Ascending aorta (tissue), 2 donors: ENCODE measurements around the gene FOXK2. TPM values are rescaled to one million over a fixed set of nuclear protein-coding genes. Genes with fewer than 3 reads are reported as not detected.

Experiments
- DNase-seq, 2 donors: peaks; one replicate each; pipeline ENCODE4 v3.0.0-alpha.2; 2019; ENCODE audit warnings: low spot score in 2 of 2
- H3K27ac ChIP-seq, 2 donors: fragments of 200-600 bp; sonication (generic); one replicate each; pipeline ENCODE4 v1.5.1; 2016 to 2017; ENCODE audit warnings: mild to moderate bottlenecking in 1 of 2
- H3K27me3 ChIP-seq: fragments of 200-600 bp; sonication (generic); one replicate; pipeline ENCODE4 v1.5.1; 2017
- H3K36me3 ChIP-seq, 2 donors: fragments of 200-600 bp; sonication (generic); one replicate each; pipeline ENCODE4 v1.5.1; 2016
- H3K4me1 ChIP-seq, 2 donors: fragments of 200-600 bp; sonication (generic); one replicate each; pipeline ENCODE4 v1.5.1; 2016 to 2017; ENCODE audit warnings: mild to moderate bottlenecking in 1 of 2
- H3K4me3 ChIP-seq, 2 donors: fragments of 200-600 bp; sonication (generic); one replicate each; pipeline ENCODE4 v1.5.1; 2016 to 2017; ENCODE audit warnings: mild to moderate bottlenecking in 1 of 2
- H3K9me3 ChIP-seq, 2 donors: fragments of 200-600 bp; sonication (generic); one replicate each; pipeline ENCODE4 v1.5.1; 2016
- intact Hi-C: fragments of 100-400 bp; cut with DNase I; formaldehyde crosslinking; loops from one replicate; pipeline ENCODE4 v1.15.1; 2023
- total RNA-seq: library from RNA; depleted of rRNA; stranded (reverse); fragments of >200 nt; gene quantifications from one replicate; pipeline ENCODE4 v1.1.0, GENCODE V29; 2016
- TF ChIP-seq, protein P1 (sequence below), 3 experiments: fragments of 200-600 bp in 2 of 3; fragments of 450-650 bp in 1 of 3; sonication (generic) in 2 of 3; IDR thresholded peaks; one replicate each; pipeline ENCODE4 v1.5.1; 2016 to 2019; ENCODE audit warnings: antibody characterized with exemption in 3 of 3, mild to moderate bottlenecking in 1 of 3, moderate library complexity in 1 of 3

The FOXK2 gene
- total RNA-seq, 1 donor from 2014 or later, result 131 TPM

DNA sequence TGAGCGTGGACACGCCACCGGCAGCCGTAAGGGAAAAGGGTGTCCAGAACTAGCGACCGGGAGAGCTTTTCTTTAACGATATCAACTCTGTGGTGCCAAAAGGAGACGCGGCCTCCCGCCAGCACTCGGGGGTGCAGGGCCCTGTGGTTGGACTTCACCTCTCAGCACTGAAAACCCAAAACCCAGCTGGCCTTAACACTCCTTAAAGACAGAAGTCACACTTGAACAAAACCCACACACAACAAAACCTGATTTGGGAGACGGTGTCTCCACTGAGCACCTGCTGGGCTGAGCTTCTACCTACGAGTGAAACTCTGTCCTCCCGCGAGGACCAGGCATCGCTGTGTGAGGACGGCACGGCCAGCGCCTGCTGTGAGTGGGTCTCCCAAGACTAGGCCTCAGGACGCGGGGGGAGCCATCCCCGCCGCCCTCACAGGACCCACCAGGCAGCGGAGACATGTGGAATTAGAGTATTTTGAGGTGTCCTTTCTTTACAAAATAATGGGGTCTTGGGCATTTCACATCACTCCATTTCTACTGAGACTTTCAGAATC, 82.0 kb downstream of the FOXK2 start:
- DNase-seq, result no peak
- no peaks in the 10 kb centered on the region for H3K27me3 ChIP-seq
- no peak overlapping the region for H3K4me3 ChIP-seq
- TF ChIP-seq, protein P1, sequence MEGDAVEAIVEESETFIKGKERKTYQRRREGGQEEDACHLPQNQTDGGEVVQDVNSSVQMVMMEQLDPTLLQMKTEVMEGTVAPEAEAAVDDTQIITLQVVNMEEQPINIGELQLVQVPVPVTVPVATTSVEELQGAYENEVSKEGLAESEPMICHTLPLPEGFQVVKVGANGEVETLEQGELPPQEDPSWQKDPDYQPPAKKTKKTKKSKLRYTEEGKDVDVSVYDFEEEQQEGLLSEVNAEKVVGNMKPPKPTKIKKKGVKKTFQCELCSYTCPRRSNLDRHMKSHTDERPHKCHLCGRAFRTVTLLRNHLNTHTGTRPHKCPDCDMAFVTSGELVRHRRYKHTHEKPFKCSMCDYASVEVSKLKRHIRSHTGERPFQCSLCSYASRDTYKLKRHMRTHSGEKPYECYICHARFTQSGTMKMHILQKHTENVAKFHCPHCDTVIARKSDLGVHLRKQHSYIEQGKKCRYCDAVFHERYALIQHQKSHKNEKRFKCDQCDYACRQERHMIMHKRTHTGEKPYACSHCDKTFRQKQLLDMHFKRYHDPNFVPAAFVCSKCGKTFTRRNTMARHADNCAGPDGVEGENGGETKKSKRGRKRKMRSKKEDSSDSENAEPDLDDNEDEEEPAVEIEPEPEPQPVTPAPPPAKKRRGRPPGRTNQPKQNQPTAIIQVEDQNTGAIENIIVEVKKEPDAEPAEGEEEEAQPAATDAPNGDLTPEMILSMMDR (IDR thresholded peaks at IDR 0.05), result no peak
- no peaks in the 10 kb centered on the region for H3K9me3 ChIP-seq
- peaks cover 47 to 81% of the 10 kb centered on the region in 2 donors for H3K36me3 ChIP-seq
- no peaks in the 10 kb centered on the region for H3K4me1 ChIP-seq
- intact Hi-C loops, result no loop called here
- no peak overlapping the region for H3K27ac ChIP-seq

- TF ChIP-seq, protein P1 (IDR thresholded peaks at IDR 0.05), result no peak
- no peak for DNase-seq
- H3K36me3 ChIP-seq, result peaks cover 39 to 75% of the 10 kb centered on the region in 2 donors
These were observed 83.0 kb downstream of the FOXK2 start for GRCh38 chr17:82602487-82602886.

GRCh38 chr17:82602986-82603710, 83.6 kb downstream of the FOXK2 start:
- DNase-seq, result no peak
- intact Hi-C loops, result no loop called here
- H3K27me3 ChIP-seq, result no peaks in the 10 kb centered on the region
- no peaks in the 10 kb centered on the region for H3K4me1 ChIP-seq
- H3K36me3 ChIP-seq, result peaks cover 39 to 77% of the 10 kb centered on the region in 2 donors
- no peak overlapping the region for H3K27ac ChIP-seq
- H3K9me3 ChIP-seq, result no peaks in the 10 kb centered on the region
- TF ChIP-seq, protein P1 (IDR thresholded peaks at IDR 0.05), result no peak
- no peak overlapping the region for H3K4me3 ChIP-seq

More at GRCh38 chr17:82602487-82602886, 83.0 kb downstream of the FOXK2 start:
- Histone ChIP-seq H3K9me3 (no peaks in the 10 kb centered on the region), H3K27ac (no peak overlapping the region), H3K4me3 (no peak overlapping the region), H3K4me1 (no peaks in the 10 kb centered on the region), H3K27me3 (no peaks in the 10 kb centered on the region)
- intact Hi-C loops, result no loop called here

GRCh38 chr17:82603981-82604448, 84.5 kb downstream of the FOXK2 start:
- Histone ChIP-seq H3K4me1 (no peaks in the 10 kb centered on the region), H3K9me3 (no peaks in the 10 kb centered on the region), H3K4me3 (no peak overlapping the region), H3K27ac (no peak overlapping the region), H3K27me3 (no peaks in the 10 kb centered on the region), H3K36me3 (peaks cover 43 to 83% of the 10 kb centered on the region in 2 donors)
- intact Hi-C loops, result no loop called here
- DNase-seq, result peak; percentile 66 to 78
- TF ChIP-seq, protein P1 (IDR thresholded peaks at IDR 0.05), result no peak

DNA sequence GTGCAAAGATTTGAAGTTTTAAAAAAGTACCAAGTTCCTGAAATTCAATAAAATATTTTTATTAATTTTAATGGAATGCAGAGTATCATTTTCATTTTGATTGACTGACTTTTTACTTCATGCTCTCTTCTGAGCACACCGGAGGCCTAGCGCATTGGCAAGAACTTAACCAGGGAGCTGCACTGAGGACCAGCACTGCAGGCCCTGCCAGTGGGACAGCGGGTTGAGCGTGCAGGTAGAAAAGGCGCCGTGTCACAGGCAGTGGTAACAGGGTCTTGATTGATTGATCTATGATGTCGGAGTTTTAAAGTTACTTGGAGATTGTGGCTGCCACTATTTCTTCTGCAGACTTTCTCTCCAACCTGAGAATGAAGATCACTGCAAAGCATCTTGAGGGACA, 85.0 kb downstream of the FOXK2 start:
- intact Hi-C loops, result no loop called here
- H3K36me3 ChIP-seq, result peaks cover 43 to 85% of the 10 kb centered on the region in 2 donors
- H3K27ac ChIP-seq, result no peak overlapping the region

More for the DNA sequence above, 85.0 kb downstream of the FOXK2 start:
- no peaks in the 10 kb centered on the region for H3K4me1 ChIP-seq
- H3K4me3 ChIP-seq, result no peak overlapping the region
- no peaks in the 10 kb centered on the region for H3K27me3 ChIP-seq
- no peaks in the 10 kb centered on the region for H3K9me3 ChIP-seq
- TF ChIP-seq, protein P1 (IDR thresholded peaks at IDR 0.05), result no peak
- DNase-seq, result no peak
